Left ventricle myocardium inferior (tissue), 1 donor: ENCODE data around the gene STK39. TPM values are rescaled to one million over a fixed set of nuclear protein-coding genes. Genes with fewer than 3 reads are reported as not detected.

ENCODE experiments used
- DNase-seq: peaks from one replicate; pipeline ENCODE4 v3.0.0-alpha.2; 2020
- H3K27ac ChIP-seq: fragments of 200-600 bp; replicated peaks from 2 replicates; pipeline ENCODE4 v1.8.0; 2021
- H3K27me3 ChIP-seq: fragments of 200-600 bp; 2 replicates; pipeline ENCODE4 v1.8.0; 2021; ENCODE audit warnings: low read depth
- H3K36me3 ChIP-seq: fragments of 200-600 bp; 2 replicates; pipeline ENCODE4 v1.8.0; 2021
- H3K4me1 ChIP-seq: fragments of 200-600 bp; 2 replicates; pipeline ENCODE4 v1.8.0; 2021
- H3K4me3 ChIP-seq: fragments of 200-600 bp; 2 replicates; pipeline ENCODE4 v1.8.0; 2021; ENCODE audit warnings: mild to moderate bottlenecking, moderate library complexity
- H3K9me3 ChIP-seq: fragments of 200-600 bp; replicated peaks from 2 replicates; pipeline ENCODE4 v1.8.0; 2021
- CTCF ChIP-seq: fragments of 200-600 bp; IDR thresholded peaks from 2 replicates; pipeline ENCODE4 v1.8.0; 2021; ENCODE audit warnings: antibody characterized with exemption, mild to moderate bottlenecking, borderline replicate concordance
- intact Hi-C: fragments of 100-400 bp; cut with micrococcal nuclease; formaldehyde crosslinking; loops from one replicate; pipeline ENCODE4 v1.11.0; 2022
- total RNA-seq: library from RNA; stranded (reverse); fragmentation: NEBNext Ultra II Directional; extraction: Animal tissue kit (Norgen Biotek cat#: 25700); gene quantifications from one replicate; pipeline ENCODE4 v1.2.1, GENCODE V29; 2021
- donor health status: DM: no; HTN: yes; CAD: no; lungs with severe emphysema.

The STK39 gene
- total RNA-seq, 1 donor from 2014 or later: 23.2 TPM

GRCh38 chr2:168215813-168216212 lies 31.6 kb downstream of the STK39 start:
- intact Hi-C loops: no loop called here
- TF ChIP-seq CTCF: no peak
- no peaks in the 10 kb centered on the region for H3K9me3 ChIP-seq
- H3K4me3 ChIP-seq: no peak overlapping the region
- no peaks in the 10 kb centered on the region for H3K27me3 ChIP-seq
- no peak for DNase-seq
- H3K36me3 ChIP-seq: no peaks in the 10 kb centered on the region
- H3K27ac ChIP-seq: no peak overlapping the region
- H3K4me1 ChIP-seq: peaks cover 45% of the 10 kb centered on the region

- Histone ChIP-seq H3K27ac (no peak overlapping the region), H3K9me3 (no peaks in the 10 kb centered on the region), H3K36me3 (no peaks in the 10 kb centered on the region), H3K4me1 (peaks cover 40% of the 10 kb centered on the region), H3K27me3 (no peaks in the 10 kb centered on the region), H3K4me3 (no peak overlapping the region)
- DNase-seq: no peak
- intact Hi-C loops: no loop called here
- TF ChIP-seq CTCF: no peak
Observed at GRCh38 chr2:168212866-168213265, 34.5 kb downstream of the STK39 start.

- Histone ChIP-seq H3K27me3 (no peaks in the 10 kb centered on the region), H3K4me1 (peaks cover 37% of the 10 kb centered on the region), H3K4me3 (no peak overlapping the region), H3K9me3 (no peaks in the 10 kb centered on the region), H3K36me3 (no peaks in the 10 kb centered on the region), H3K27ac (no peak overlapping the region)
- TF ChIP-seq CTCF: no peak
- intact Hi-C loops: no loop called here
- DNase-seq: no peak
Observed at GRCh38 chr2:168212167-168212566, 35.2 kb downstream of the STK39 start.

- intact Hi-C loops: no loop called here
- no peaks in the 10 kb centered on the region for H3K27me3 ChIP-seq
- no peak for DNase-seq
- no peak for TF ChIP-seq CTCF
- no peak overlapping the region for H3K27ac ChIP-seq
- peaks cover 37% of the 10 kb centered on the region for H3K4me1 ChIP-seq
- H3K4me3 ChIP-seq: no peak overlapping the region
- H3K9me3 ChIP-seq: no peaks in the 10 kb centered on the region
- no peaks in the 10 kb centered on the region for H3K36me3 ChIP-seq
Observed at GRCh38 chr2:168211664-168212163, 35.7 kb downstream of the STK39 start.

GRCh38 chr2:168210895-168211570 lies 36.4 kb downstream of the STK39 start:
- intact Hi-C loops: no loop called here
- Histone ChIP-seq H3K36me3 (no peaks in the 10 kb centered on the region), H3K27me3 (no peaks in the 10 kb centered on the region), H3K9me3 (no peaks in the 10 kb centered on the region), H3K27ac (no peak overlapping the region), H3K4me3 (peak overlapping the region; percentile 38), H3K4me1 (peaks cover 37% of the 10 kb centered on the region)
- no peak for DNase-seq
- TF ChIP-seq CTCF: no peak
